HEK293 (cell line): ENCODE data around the gene SCG3.

Source experiments
- CTCF ChIA-PET: fragments of 350-600 bp; formaldehyde crosslinking; extraction: SDS; loops from one replicate; lab custom pipeline; 2021; ENCODE audit warnings: antibody characterized with exemption; lab: Yijun Ruan, JAX
- POLR2A ChIA-PET: fragments of 300-600 bp; formaldehyde crosslinking; extraction: SDS; loops from one replicate; lab custom pipeline; 2020; ENCODE audit warnings: antibody characterized with exemption, inconsistent platforms; lab: Yijun Ruan, JAX
- H3K27ac ChIP-seq: fragments of 200-500 bp; sonication (Bioruptor generic); 2 replicates; pipeline ENCODE4 v1.5.1; 2014; ENCODE audit warnings: low read depth, low read length, control low read depth, inconsistent platforms; ENCODE audit errors: extremely low read depth
- H3K36me3 ChIP-seq, 2 experiments: fragments of 200-500 bp in 1 of 2; sonication (Bioruptor generic) in 1 of 2; 1 replicate in 1 of 2; 2 replicates in 1 of 2; pipeline ENCODE4 v1.5.1; 2014 to 2017; ENCODE audit warnings: inconsistent platforms in 2 of 2, low read length in 2 of 2; ENCODE audit not compliant: control insufficient read depth in 2 of 2, insufficient read depth in 1 of 2
- H3K4me1 ChIP-seq: fragments of 200-500 bp; sonication (Bioruptor generic); 2 replicates; pipeline ENCODE4 v1.5.1; 2014; ENCODE audit warnings: mild to moderate bottlenecking, low read length, inconsistent platforms; ENCODE audit not compliant: control insufficient read depth, insufficient read depth
- H3K4me3 ChIP-seq: 2 replicates; pipeline ENCODE4 v1.5.1; 2011; ENCODE audit warnings: low read depth, mild to moderate bottlenecking, control low read depth, low read length, moderate library complexity
- H3K9me3 ChIP-seq: fragments of 200-500 bp; sonication (Bioruptor generic); 2 replicates; pipeline ENCODE4 v1.5.1; 2014; ENCODE audit warnings: low read depth, low read length, inconsistent platforms; ENCODE audit not compliant: control insufficient read depth, insufficient read depth
- HOXC10 ChIP-seq: sonication (generic); formaldehyde crosslinking; IDR thresholded peaks from 2 replicates; pipeline ENCODE4 v1.8.1; 2023; ENCODE audit warnings: mild to moderate bottlenecking, missing genetic modification reagents
- RBAK ChIP-seq: fragments of 450-650 bp; formaldehyde crosslinking; IDR thresholded peaks from 2 replicates; pipeline ENCODE4 v1.5.1; 2016; ENCODE audit warnings: missing biosample characterization, missing genetic modification characterization
- ZBTB48 ChIP-seq: fragments of 450-650 bp; formaldehyde crosslinking; IDR thresholded peaks from 2 replicates; pipeline ENCODE4 v1.5.1; 2016; ENCODE audit warnings: missing biosample characterization, missing genetic modification characterization
- ZBTB8A ChIP-seq: fragments of 450-650 bp; formaldehyde crosslinking; IDR thresholded peaks from 2 replicates; pipeline ENCODE4 v1.5.1; 2016; ENCODE audit warnings: missing biosample characterization, missing genetic modification characterization
- ZFHX2 ChIP-seq: fragments of 450-650 bp; formaldehyde crosslinking; conservative IDR thresholded peaks from 2 replicates; pipeline ENCODE4 v1.5.1; 2016; ENCODE audit warnings: missing biosample characterization, missing genetic modification characterization
- ZNF48 ChIP-seq: fragments of 450-650 bp; formaldehyde crosslinking; IDR thresholded peaks from 2 replicates; pipeline ENCODE4 v1.5.1; 2016; ENCODE audit warnings: missing biosample characterization, missing genetic modification characterization
- ZNF521 ChIP-seq: fragments of 450-650 bp; formaldehyde crosslinking; IDR thresholded peaks from 2 replicates; pipeline ENCODE4 v1.5.1; 2017; ENCODE audit warnings: missing biosample characterization, mild to moderate bottlenecking, missing genetic modification characterization
- ZNF529 ChIP-seq: fragments of 450-650 bp; formaldehyde crosslinking; IDR thresholded peaks from 2 replicates; pipeline ENCODE4 v1.5.1; 2017; ENCODE audit warnings: missing genetic modification characterization, missing biosample characterization; ENCODE audit not compliant: insufficient replicate concordance
- ZNF530 ChIP-seq: fragments of 450-650 bp; formaldehyde crosslinking; IDR thresholded peaks from 2 replicates; pipeline ENCODE4 v1.5.1; 2016; ENCODE audit warnings: low read depth, missing biosample characterization, missing genetic modification characterization
- ZNF660 ChIP-seq: fragments of 450-650 bp; IDR thresholded peaks from 2 replicates; pipeline ENCODE4 v1.5.1; 2018; ENCODE audit warnings: missing biosample characterization, mild to moderate bottlenecking, missing genetic modification characterization
- ZNF792 ChIP-seq: fragments of 450-650 bp; formaldehyde crosslinking; IDR thresholded peaks from 2 replicates; pipeline ENCODE4 v1.5.1; 2016; ENCODE audit warnings: missing biosample characterization, missing genetic modification characterization
- TF ChIP-seq, protein P1 (sequence below): fragments of 450-650 bp; formaldehyde crosslinking; optimal IDR thresholded peaks from 2 replicates; pipeline ENCODE3; 2016; ENCODE audit warnings: missing biosample characterization, mild to moderate bottlenecking, missing genetic modification characterization
- TF ChIP-seq, protein P2 (sequence below): fragments of 450-650 bp; formaldehyde crosslinking; conservative IDR thresholded peaks from 2 replicates; pipeline ENCODE4 v1.5.1; 2016; ENCODE audit warnings: low read depth, missing biosample characterization, missing genetic modification characterization
- TF ChIP-seq, protein P3 (sequence below): fragments of 450-650 bp; formaldehyde crosslinking; IDR thresholded peaks from 2 replicates; pipeline ENCODE4 v1.5.1; 2017; ENCODE audit warnings: missing biosample characterization, missing genetic modification characterization
- TF ChIP-seq, protein P4 (sequence below): fragments of 450-650 bp; formaldehyde crosslinking; IDR thresholded peaks from 2 replicates; pipeline ENCODE4 v1.5.1; 2016; ENCODE audit warnings: missing biosample characterization, missing genetic modification characterization
- TF ChIP-seq, protein P5 (sequence below): fragments of 450-650 bp; formaldehyde crosslinking; IDR thresholded peaks from 2 replicates; pipeline ENCODE4 v1.5.1; 2016; ENCODE audit warnings: missing biosample characterization, missing genetic modification characterization

Gene SCG3

DNA sequence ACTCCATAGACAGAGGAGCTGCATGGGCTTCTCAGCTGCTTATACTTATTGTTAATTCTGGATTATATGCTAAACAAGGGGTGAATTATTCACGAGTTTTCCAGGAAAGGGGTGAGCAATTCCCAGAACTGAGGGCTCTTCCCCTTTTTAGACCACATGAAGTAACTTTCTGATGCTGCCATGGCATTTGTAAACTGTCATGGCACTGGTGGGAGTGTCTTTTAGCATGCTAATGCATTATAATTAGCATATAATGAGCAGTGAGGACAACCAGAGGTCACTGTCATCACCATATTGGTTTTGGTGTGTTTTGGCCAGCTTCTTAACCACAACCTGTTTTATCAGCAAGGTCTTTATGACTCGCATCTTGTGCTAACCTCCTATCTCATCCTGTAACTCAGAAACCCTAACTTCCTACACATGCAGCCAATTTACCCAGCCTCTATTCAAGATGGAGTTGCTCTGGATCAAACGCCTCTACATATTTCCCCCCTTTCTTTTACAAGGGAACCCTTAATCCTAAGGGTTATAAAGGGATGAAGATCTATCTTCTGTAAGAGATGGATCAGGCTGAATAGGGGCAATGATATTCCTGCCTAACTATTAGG, 46.6 kb upstream of the SCG3 start:
- H3K4me1 ChIP-seq: no peaks in the 10 kb centered on the region
- H3K4me3 ChIP-seq: no peak overlapping the region
- ChIA-PET POLR2A (no interaction called here), CTCF (interaction anchor here (1.1 kb wide), 1 partner anchor 142 kb away, joined by 5 read pairs; no protein-coding TSS in a partner anchor)
- TF ChIP-seq, protein P1, sequence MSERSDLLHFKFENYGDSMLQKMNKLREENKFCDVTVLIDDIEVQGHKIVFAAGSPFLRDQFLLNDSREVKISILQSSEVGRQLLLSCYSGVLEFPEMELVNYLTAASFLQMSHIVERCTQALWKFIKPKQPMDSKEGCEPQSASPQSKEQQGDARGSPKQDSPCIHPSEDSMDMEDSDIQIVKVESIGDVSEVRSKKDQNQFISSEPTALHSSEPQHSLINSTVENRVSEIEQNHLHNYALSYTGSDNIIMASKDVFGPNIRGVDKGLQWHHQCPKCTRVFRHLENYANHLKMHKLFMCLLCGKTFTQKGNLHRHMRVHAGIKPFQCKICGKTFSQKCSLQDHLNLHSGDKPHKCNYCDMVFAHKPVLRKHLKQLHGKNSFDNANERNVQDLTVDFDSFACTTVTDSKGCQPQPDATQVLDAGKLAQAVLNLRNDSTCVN (tag by site-specific recombination): no peak
- TF ChIP-seq RBAK (tag by site-specific recombination): no peak
- TF ChIP-seq, protein P2, sequence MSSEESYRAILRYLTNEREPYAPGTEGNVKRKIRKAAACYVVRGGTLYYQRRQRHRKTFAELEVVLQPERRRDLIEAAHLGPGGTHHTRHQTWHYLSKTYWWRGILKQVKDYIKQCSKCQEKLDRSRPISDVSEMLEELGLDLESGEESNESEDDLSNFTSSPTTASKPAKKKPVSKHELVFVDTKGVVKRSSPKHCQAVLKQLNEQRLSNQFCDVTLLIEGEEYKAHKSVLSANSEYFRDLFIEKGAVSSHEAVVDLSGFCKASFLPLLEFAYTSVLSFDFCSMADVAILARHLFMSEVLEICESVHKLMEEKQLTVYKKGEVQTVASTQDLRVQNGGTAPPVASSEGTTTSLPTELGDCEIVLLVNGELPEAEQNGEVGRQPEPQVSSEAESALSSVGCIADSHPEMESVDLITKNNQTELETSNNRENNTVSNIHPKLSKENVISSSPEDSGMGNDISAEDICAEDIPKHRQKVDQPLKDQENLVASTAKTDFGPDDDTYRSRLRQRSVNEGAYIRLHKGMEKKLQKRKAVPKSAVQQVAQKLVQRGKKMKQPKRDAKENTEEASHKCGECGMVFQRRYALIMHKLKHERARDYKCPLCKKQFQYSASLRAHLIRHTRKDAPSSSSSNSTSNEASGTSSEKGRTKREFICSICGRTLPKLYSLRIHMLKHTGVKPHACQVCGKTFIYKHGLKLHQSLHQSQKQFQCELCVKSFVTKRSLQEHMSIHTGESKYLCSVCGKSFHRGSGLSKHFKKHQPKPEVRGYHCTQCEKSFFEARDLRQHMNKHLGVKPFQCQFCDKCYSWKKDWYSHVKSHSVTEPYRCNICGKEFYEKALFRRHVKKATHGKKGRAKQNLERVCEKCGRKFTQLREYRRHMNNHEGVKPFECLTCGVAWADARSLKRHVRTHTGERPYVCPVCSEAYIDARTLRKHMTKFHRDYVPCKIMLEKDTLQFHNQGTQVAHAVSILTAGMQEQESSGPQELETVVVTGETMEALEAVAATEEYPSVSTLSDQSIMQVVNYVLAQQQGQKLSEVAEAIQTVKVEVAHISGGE: no peak
- TF ChIP-seq ZNF792 (tag by site-specific recombination): no peak
- TF ChIP-seq ZNF660 (tag by site-specific recombination): no peak
- no peak for TF ChIP-seq ZBTB8A
- TF ChIP-seq, protein P3, sequence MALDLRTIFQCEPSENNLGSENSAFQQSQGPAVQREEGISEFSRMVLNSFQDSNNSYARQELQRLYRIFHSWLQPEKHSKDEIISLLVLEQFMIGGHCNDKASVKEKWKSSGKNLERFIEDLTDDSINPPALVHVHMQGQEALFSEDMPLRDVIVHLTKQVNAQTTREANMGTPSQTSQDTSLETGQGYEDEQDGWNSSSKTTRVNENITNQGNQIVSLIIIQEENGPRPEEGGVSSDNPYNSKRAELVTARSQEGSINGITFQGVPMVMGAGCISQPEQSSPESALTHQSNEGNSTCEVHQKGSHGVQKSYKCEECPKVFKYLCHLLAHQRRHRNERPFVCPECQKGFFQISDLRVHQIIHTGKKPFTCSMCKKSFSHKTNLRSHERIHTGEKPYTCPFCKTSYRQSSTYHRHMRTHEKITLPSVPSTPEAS (tag by site-specific recombination): no peak
- no peak for TF ChIP-seq ZNF48 (tag by site-specific recombination)
- TF ChIP-seq ZFHX2 (tag by site-specific recombination): no peak
- no peak for TF ChIP-seq ZNF530 (tag by site-specific recombination)
- TF ChIP-seq ZBTB48: no peak
- no peak for TF ChIP-seq HOXC10
- no peak for TF ChIP-seq ZNF521
- TF ChIP-seq, protein P4, sequence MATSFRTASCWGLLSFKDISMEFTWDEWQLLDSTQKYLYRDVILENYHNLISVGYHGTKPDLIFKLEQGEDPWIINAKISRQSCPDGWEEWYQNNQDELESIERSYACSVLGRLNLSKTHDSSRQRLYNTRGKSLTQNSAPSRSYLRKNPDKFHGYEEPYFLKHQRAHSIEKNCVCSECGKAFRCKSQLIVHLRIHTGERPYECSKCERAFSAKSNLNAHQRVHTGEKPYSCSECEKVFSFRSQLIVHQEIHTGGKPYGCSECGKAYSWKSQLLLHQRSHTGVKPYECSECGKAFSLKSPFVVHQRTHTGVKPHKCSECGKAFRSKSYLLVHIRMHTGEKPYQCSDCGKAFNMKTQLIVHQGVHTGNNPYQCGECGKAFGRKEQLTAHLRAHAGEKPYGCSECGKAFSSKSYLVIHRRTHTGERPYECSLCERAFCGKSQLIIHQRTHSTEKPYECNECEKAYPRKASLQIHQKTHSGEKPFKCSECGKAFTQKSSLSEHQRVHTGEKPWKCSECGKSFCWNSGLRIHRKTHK (tag by site-specific recombination): no peak
- H3K36me3 ChIP-seq: no peaks in the 10 kb centered on the region
- H3K9me3 ChIP-seq: no peaks in the 10 kb centered on the region
- H3K27ac ChIP-seq: no peak overlapping the region

DNA sequence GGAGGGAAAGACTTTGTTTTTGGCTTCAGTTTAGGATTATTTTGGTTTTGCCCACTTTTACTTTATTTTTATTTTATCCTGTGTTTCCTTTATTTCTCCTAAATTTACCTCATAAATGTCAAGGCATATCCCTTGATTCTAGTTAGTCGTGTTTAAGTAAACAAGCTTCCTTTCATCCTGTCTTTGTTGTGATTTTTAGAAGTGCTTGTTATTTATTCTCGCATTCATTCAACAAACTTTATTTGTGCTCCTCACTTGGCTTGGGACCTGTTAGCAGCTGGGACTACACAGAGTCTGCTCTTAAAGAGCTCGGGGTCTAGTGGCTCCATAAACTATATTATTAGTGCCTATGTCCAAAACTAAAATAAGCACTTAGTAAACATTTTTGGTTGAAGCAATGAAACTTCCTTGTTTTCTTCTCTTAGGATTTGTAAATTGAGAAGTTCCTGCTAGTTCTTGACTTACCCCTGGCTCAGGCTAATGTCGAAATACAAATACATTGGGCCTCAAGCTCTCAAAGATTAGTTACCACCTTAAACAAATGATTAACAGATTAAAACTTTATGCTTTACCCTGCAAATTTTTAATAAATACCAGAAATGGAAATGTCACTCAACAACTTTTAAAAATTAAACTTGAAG, 39.7 kb upstream of the SCG3 start:
- Histone ChIP-seq H3K36me3 (no peaks in the 10 kb centered on the region), H3K9me3 (no peaks in the 10 kb centered on the region), H3K4me1 (no peaks in the 10 kb centered on the region), H3K27ac (no peak overlapping the region), H3K4me3 (no peak overlapping the region)
- CTCF ChIA-PET: interaction anchor here (0.6 to 1.2 kb wide), 3 partner anchors 120 to 276 kb away, joined by 3 to 7 read pairs (median 3); no protein-coding TSS in a partner anchor
- TF ChIP-seq, protein P5, sequence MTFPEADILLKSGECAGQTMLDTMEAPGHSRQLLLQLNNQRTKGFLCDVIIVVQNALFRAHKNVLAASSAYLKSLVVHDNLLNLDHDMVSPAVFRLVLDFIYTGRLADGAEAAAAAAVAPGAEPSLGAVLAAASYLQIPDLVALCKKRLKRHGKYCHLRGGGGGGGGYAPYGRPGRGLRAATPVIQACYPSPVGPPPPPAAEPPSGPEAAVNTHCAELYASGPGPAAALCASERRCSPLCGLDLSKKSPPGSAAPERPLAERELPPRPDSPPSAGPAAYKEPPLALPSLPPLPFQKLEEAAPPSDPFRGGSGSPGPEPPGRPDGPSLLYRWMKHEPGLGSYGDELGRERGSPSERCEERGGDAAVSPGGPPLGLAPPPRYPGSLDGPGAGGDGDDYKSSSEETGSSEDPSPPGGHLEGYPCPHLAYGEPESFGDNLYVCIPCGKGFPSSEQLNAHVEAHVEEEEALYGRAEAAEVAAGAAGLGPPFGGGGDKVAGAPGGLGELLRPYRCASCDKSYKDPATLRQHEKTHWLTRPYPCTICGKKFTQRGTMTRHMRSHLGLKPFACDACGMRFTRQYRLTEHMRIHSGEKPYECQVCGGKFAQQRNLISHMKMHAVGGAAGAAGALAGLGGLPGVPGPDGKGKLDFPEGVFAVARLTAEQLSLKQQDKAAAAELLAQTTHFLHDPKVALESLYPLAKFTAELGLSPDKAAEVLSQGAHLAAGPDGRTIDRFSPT (tag by site-specific recombination): no peak
- no peak for TF ChIP-seq ZNF529
- POLR2A ChIA-PET: no interaction called here
